ENCODE data around the gene FAM98B. TPM values are rescaled to one million over a fixed set of nuclear protein-coding genes. Genes with fewer than 3 reads are reported as not detected.
A peak's percentile ranks its signal among the peaks of the same experiment; 100 is the strongest.

FAM98B gene
- total and polyA plus RNA-seq, 9 of the 15 experiments (the other 6 are each of a cell fraction or from before 2014, with no cell fraction given): 3.1 to 42.0 (median 9.4) TPM

GRCh38 chr15:38486936-38487335, 33.0 kb downstream of the FAM98B start:
- H4K20me1 ChIP-seq (replicated peaks; ENCODE audit: control insufficient read depth, insufficient read depth, low read length): no peaks in the 10 kb centered on the region
- H3K4me3 ChIP-seq: no peak overlapping the region
- no peak overlapping the region for H2AFZ ChIP-seq (ENCODE audit: low read depth, low read length)
- ATAC-seq: no peak
- intact Hi-C loops (cut with micrococcal nuclease): no loop called here
- H3K27ac ChIP-seq (ENCODE audit: extremely low read depth, low read depth, low read length): no peak overlapping the region
- no peak for DNase-seq (ENCODE audit: extremely low read depth in 1 of 4, low spot score in 3 of 4)
- CTCF ChIA-PET (ENCODE audit: low intra/inter-chr PET ratio): no interaction called here
- WGBS (ENCODE audit: insufficient coverage, low coverage, missing lambda C conversion rate): 89% methylated on average over 2 of the region's 2 CpGs
- no peaks in the 10 kb centered on the region for H3K9me1 ChIP-seq (ENCODE audit: control insufficient read depth, insufficient read depth, low read length)
- TF ChIP-seq ZNF551 (CRISPR knock-in tag; IDR thresholded peaks at IDR 0.05): no peak
- no peak for TF ChIP-seq MCM3 (IDR thresholded peaks at IDR 0.05)
- H3K79me2 ChIP-seq (ENCODE audit: control insufficient read depth, insufficient read depth, low read length): no peaks in the 10 kb centered on the region
- BruUV-seq (replicated peaks): no TSS peak
- H3K36me3 ChIP-seq (ENCODE audit: control insufficient read depth, insufficient read depth, low read length): peaks cover 36% of the 10 kb centered on the region; the same call in 2 of the 3 replicates
- no peaks in the 10 kb centered on the region for H3K27me3 ChIP-seq (ENCODE audit: control insufficient read depth in 2 of 2, insufficient read depth in 2 of 2, low read length in 2 of 2)
- no peaks in the 10 kb centered on the region for H3K4me1 ChIP-seq (replicated peaks in 1 of 2; ENCODE audit: control insufficient read depth in 2 of 2, insufficient read depth in 2 of 2, low read length in 2 of 2)
- no peaks in the 10 kb centered on the region for H3K9me3 ChIP-seq (replicated peaks; ENCODE audit: control insufficient read depth, insufficient read depth, low read depth, low read length)
- in situ Hi-C loops (cut with MboI): no loop called here
- H3K9ac ChIP-seq (ENCODE audit: insufficient read depth in 1 of 2, low read depth in 2 of 2, low read length in 2 of 2): no peak overlapping the region
- no peak overlapping the region for H3K4me2 ChIP-seq (ENCODE audit: insufficient read depth, low read length)
- POLR2A ChIA-PET: interaction anchor here (1.5 kb wide), 1 partner anchor 8 kb away, joined by 4 read pairs; no protein-coding TSS in a partner anchor
- FAIRE-seq: peak; percentile 26

GRCh38 chr15:38487378-38487777, 33.5 kb downstream of the FAM98B start:
- H3K9ac ChIP-seq (ENCODE audit: insufficient read depth in 1 of 2, low read depth in 2 of 2, low read length in 2 of 2): no peak overlapping the region
- intact Hi-C loops (cut with micrococcal nuclease): no loop called here

More at GRCh38 chr15:38487378-38487777, 33.5 kb downstream of the FAM98B start:
- Histone ChIP-seq H3K4me3 (no peak overlapping the region), H4K20me1 (replicated peaks; ENCODE audit: control insufficient read depth, insufficient read depth, low read length) (no peaks in the 10 kb centered on the region), H3K27me3 (ENCODE audit: control insufficient read depth in 2 of 2, insufficient read depth in 2 of 2, low read length in 2 of 2) (no peaks in the 10 kb centered on the region), H3K4me2 (ENCODE audit: insufficient read depth, low read length) (no peak overlapping the region), H3K4me1 (replicated peaks in 1 of 2; ENCODE audit: control insufficient read depth in 2 of 2, insufficient read depth in 2 of 2, low read length in 2 of 2) (no peaks in the 10 kb centered on the region), H2AFZ (ENCODE audit: low read depth, low read length) (no peak overlapping the region), H3K79me2 (ENCODE audit: control insufficient read depth, insufficient read depth, low read length) (no peaks in the 10 kb centered on the region), H3K9me1 (ENCODE audit: control insufficient read depth, insufficient read depth, low read length) (no peaks in the 10 kb centered on the region), H3K27ac (ENCODE audit: extremely low read depth, low read depth, low read length) (no peak overlapping the region), H3K36me3 (ENCODE audit: control insufficient read depth, insufficient read depth, low read length) (peaks cover 31% of the 10 kb centered on the region; the same call in 2 of the 3 replicates), H3K9me3 (replicated peaks; ENCODE audit: control insufficient read depth, insufficient read depth, low read depth, low read length) (no peaks in the 10 kb centered on the region)
- no peak for DNase-seq (ENCODE audit: extremely low read depth in 1 of 4, low spot score in 3 of 4)
- no peak for ATAC-seq
- in situ Hi-C loops (cut with MboI): no loop called here
- 94% methylated on average over 1 of the region's 1 CpG for WGBS (ENCODE audit: insufficient coverage, low coverage, missing lambda C conversion rate)
- no peak for FAIRE-seq
- ChIA-PET CTCF (ENCODE audit: low intra/inter-chr PET ratio) (interaction anchor here (0.6 kb wide), 1 partner anchor 492 kb away, joined by 3 read pairs; no protein-coding TSS in a partner anchor), POLR2A (no interaction called here)
- TF ChIP-seq ZNF146 (CRISPR knock-in tag; IDR thresholded peaks at IDR 0.05; ENCODE audit: unreplicated experiment) (no peak), CBX8 (IDR thresholded peaks at IDR 0.05; ENCODE audit: borderline replicate concordance, extremely low read depth, low read depth, low read length, poor library complexity, severe bottlenecking) (no peak), NR3C1 (CRISPR knock-in tag; IDR thresholded peaks at IDR 0.05) (no peak), ZNF76 (CRISPR knock-in tag; IDR thresholded peaks at IDR 0.05; ENCODE audit: borderline replicate concordance) (no peak), SMAD3 (CRISPR knock-in tag; conservative IDR thresholded peaks at IDR 0.05) (no peak), ZNF124 (CRISPR knock-in tag; IDR thresholded peaks at IDR 0.05) (no peak), HMGN3 (IDR thresholded peaks at IDR 0.05; ENCODE audit: borderline replicate concordance, extremely low read depth, insufficient read length, low read depth, low read length) (no peak), NELFE (IDR thresholded peaks at IDR 0.05; ENCODE audit: insufficient read depth, insufficient read length) (no peak), RBM39 (optimal IDR thresholded peaks at IDR 0.05; ENCODE audit: low read depth, low read length) (no peak), GTF2E2 (tag; IDR thresholded peaks at IDR 0.05) (no peak), DMBX1 (CRISPR knock-in tag; IDR thresholded peaks at IDR 0.05; ENCODE audit: borderline replicate concordance) (no peak), TGIF2 (CRISPR knock-in tag; IDR thresholded peaks at IDR 0.05) (no peak)
- no TSS peak for BruUV-seq (replicated peaks)
